ENCODE measurements around the gene PRDM16. TPM values are rescaled to one million over a fixed set of nuclear protein-coding genes. Genes with fewer than 3 reads are reported as not detected.

The PRDM16 gene
- total RNA-seq, 4 donors from 2014 or later: 0.26 to 7.7 (median 0.35) TPM; not detected in 1

- DNase-seq: no peak
- Histone ChIP-seq H3K9me3 (no peaks in the 10 kb centered on the region), H3K4me1 (no peaks in the 10 kb centered on the region), H3K4me3 (no peak overlapping the region), H3K36me3 (no peaks in the 10 kb centered on the region), H3K27ac (no peak overlapping the region), H3K27me3 (peaks cover 0 to 7% of the 10 kb centered on the region in 2 donors)
- TF ChIP-seq, protein P1, sequence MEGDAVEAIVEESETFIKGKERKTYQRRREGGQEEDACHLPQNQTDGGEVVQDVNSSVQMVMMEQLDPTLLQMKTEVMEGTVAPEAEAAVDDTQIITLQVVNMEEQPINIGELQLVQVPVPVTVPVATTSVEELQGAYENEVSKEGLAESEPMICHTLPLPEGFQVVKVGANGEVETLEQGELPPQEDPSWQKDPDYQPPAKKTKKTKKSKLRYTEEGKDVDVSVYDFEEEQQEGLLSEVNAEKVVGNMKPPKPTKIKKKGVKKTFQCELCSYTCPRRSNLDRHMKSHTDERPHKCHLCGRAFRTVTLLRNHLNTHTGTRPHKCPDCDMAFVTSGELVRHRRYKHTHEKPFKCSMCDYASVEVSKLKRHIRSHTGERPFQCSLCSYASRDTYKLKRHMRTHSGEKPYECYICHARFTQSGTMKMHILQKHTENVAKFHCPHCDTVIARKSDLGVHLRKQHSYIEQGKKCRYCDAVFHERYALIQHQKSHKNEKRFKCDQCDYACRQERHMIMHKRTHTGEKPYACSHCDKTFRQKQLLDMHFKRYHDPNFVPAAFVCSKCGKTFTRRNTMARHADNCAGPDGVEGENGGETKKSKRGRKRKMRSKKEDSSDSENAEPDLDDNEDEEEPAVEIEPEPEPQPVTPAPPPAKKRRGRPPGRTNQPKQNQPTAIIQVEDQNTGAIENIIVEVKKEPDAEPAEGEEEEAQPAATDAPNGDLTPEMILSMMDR (IDR thresholded peaks at IDR 0.05): no peak
- TF ChIP-seq POLR2A (IDR thresholded peaks at IDR 0.05): no peak
- intact Hi-C loops (cut with DNase I; ENCODE audit: low total_unique reads): no loop called here
Observed at GRCh38 chr1:3250624-3251023, 181.6 kb downstream of the PRDM16 start.

- Histone ChIP-seq H3K4me1 (no peaks in the 10 kb centered on the region), H3K9me3 (no peaks in the 10 kb centered on the region), H3K4me3 (no peak overlapping the region), H3K27me3 (peaks cover 0 to 7% of the 10 kb centered on the region in 2 donors), H3K36me3 (no peaks in the 10 kb centered on the region), H3K27ac (no peak overlapping the region)
- no peak for DNase-seq
- TF ChIP-seq, protein P1 (IDR thresholded peaks at IDR 0.05): no peak
- TF ChIP-seq POLR2A (IDR thresholded peaks at IDR 0.05): no peak
- intact Hi-C loops (cut with DNase I; ENCODE audit: low total_unique reads): no loop called here
Observed at GRCh38 chr1:3251099-3251806, 182.2 kb downstream of the PRDM16 start.

GRCh38 chr1:3251807-3252428 lies 182.9 kb downstream of the PRDM16 start:
- no peak for TF ChIP-seq POLR2A (IDR thresholded peaks at IDR 0.05)
- TF ChIP-seq, protein P1 (IDR thresholded peaks at IDR 0.05): no peak
- DNase-seq: no peak
- intact Hi-C loops (cut with DNase I; ENCODE audit: low total_unique reads): no loop called here
- Histone ChIP-seq H3K36me3 (no peaks in the 10 kb centered on the region), H3K27me3 (peaks cover 0 to 7% of the 10 kb centered on the region in 2 donors), H3K4me3 (no peak overlapping the region), H3K27ac (no peak overlapping the region), H3K9me3 (no peaks in the 10 kb centered on the region), H3K4me1 (no peaks in the 10 kb centered on the region)

DNA sequence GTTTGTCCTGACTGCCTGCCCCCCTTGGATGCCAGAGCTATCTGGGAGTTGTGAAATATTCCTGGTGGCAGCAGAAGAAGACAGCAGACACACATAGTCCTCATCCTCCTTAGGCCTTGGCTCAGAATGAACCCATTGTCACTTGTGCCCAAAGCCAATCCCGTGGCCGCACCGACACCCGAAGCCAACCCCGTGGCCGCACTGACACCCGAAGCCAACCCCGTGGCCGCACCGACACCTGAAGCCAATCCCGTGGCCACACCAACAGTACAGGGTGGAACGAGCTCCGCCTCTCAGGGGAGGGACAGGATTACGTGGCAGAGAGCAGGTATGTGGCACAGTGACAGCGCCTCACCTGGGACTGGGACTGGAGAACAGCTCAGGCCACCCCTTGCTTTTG lies 186.7 kb downstream of the PRDM16 start:
- no peaks in the 10 kb centered on the region for H3K27me3 ChIP-seq
- no peaks in the 10 kb centered on the region for H3K36me3 ChIP-seq
- H3K9me3 ChIP-seq: no peaks in the 10 kb centered on the region
- intact Hi-C loops (cut with DNase I; ENCODE audit: low total_unique reads): no loop called here
- no peak for DNase-seq
- TF ChIP-seq, protein P1 (IDR thresholded peaks at IDR 0.05): no peak
- TF ChIP-seq POLR2A (IDR thresholded peaks at IDR 0.05): no peak
- no peaks in the 10 kb centered on the region for H3K4me1 ChIP-seq
- no peak overlapping the region for H3K27ac ChIP-seq
- H3K4me3 ChIP-seq: no peak overlapping the region

GRCh38 chr1:3257788-3258187 lies 188.8 kb downstream of the PRDM16 start:
- Histone ChIP-seq H3K27ac (no peak overlapping the region), H3K27me3 (no peaks in the 10 kb centered on the region), H3K9me3 (no peaks in the 10 kb centered on the region), H3K36me3 (no peaks in the 10 kb centered on the region), H3K4me1 (no peaks in the 10 kb centered on the region), H3K4me3 (no peak overlapping the region)
- no peak for TF ChIP-seq POLR2A (IDR thresholded peaks at IDR 0.05)
- TF ChIP-seq, protein P1 (IDR thresholded peaks at IDR 0.05): no peak
- intact Hi-C loops (cut with DNase I; ENCODE audit: low total_unique reads): no loop called here
- no peak for DNase-seq

All from uterus (tissue), 4 donors.